GM21360 (cell line): ENCODE results near the gene CASKIN1.

Experiments used
- ATAC-seq: cut with Tn5 transposase; IDR thresholded peaks from one replicate; pipeline ENCODE4 v1.9.1; 2021; ENCODE audit warnings: mild to moderate bottlenecking, moderate library complexity; ENCODE audit not compliant: unreplicated experiment

The CASKIN1 gene

DNA sequence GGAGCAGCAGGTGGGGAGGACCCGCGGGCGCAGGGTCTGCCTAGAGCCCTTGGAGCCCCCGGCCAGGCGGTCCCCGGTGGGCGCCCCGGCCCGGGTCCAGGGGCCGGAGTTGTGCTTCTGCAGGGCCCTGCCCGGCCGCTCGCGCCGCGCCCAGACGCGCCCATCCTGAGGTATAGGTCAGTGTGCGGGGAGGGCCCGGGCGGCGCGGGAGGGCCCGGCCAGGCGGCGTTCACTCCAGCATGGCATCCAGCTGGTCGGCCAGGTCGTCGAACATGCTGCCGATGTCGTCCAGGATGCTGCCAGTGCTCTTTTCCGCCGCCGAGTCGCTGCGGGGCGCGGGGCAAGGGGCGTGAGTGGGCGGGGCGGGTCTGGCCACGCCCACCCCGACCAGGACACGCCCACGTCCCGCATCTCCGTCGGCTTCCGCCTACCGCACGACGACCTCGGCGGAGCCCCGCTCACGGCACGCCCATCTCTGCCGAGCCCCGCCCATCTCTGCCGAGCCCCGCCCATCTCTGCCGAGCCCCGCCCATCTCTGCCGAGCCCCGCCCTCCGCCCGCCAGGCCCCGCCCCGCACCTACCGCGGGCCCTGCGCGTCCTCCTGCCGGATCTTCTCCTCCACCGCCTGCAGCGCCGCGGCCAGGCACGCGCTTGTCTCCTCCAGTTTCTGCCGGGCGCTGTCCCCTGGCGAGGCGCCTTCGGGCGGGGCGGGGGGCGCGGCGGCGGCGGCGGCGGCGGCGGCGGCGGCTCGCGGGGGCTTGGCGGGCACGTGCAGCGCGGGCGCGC is 17.9 kb downstream of the CASKIN1 start:
- no peak for ATAC-seq

DNA sequence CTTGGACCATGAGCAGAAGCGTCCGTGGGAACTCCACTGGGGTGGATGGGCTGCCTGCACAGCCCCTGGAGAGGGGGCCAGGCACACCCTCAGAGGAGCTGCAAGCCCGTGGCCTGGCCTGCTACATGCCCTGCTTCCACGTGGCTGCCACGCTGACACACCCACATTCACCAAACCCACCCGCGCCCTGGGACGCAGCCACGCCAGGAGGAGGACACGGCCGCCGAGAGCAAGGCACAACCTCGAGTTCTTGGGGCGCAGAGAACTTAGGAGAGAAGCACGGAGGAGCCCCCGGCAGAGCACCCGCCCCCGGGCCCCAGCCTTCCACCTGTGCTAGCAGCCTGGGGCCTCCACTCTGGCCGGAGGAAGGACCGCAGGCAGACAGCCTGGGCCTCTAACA is 18.8 kb downstream of the CASKIN1 start:
- no peak for ATAC-seq

DNA sequence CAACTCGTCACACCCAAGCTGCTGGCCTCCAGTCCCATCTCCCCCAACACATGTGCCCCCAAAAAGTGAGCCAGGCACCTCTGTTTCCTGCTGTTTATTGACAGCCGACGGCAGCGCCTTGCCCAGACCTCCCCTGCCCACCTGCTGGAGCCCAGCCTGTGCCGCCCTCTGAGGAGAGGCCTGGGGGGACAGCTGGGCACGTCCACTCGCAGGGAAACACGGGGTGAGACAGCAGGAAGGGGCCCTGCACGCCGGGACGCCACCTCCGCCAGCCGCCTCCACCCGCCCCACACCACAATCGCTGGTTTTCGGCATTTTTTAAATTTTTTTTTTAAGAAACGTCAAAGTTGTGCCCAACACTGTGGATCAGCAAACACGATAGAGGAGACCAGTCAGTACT is 19.3 kb downstream of the CASKIN1 start:
- ATAC-seq, result no peak

DNA sequence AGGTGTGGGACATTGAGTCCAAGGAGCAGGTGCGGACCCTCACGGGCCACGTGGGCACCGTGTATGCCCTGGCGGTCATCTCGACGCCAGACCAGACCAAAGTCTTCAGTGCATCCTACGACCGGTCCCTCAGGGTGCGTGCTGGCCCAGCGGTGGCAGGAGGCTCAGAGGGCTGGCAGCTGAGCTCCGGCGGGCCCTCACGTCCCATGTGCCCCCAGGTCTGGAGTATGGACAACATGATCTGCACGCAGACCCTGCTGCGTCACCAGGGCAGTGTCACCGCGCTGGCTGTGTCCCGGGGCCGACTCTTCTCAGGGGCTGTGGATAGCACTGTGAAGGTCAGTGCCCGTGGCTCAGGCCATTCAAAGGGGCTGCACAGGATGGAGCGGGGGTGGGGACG is 20.4 kb downstream of the CASKIN1 start:
- no peak for ATAC-seq

DNA sequence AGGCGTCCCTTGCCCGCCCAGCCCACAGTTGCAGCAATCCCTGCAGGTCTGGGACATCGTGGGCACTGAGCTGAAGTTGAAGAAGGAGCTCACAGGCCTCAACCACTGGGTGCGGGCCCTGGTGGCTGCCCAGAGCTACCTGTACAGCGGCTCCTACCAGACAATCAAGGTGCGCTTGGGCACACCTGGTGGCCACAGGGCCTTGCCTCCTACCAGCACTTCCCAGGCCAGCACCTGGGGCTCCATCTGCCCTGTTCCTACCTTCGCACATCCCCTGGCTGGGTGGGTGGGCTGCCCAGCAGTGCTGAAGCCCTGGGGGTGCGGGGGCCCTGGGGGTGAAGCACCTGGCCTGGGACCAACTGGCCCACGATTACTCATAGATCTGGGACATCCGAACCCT is 21.0 kb downstream of the CASKIN1 start:
- no peak for ATAC-seq

DNA sequence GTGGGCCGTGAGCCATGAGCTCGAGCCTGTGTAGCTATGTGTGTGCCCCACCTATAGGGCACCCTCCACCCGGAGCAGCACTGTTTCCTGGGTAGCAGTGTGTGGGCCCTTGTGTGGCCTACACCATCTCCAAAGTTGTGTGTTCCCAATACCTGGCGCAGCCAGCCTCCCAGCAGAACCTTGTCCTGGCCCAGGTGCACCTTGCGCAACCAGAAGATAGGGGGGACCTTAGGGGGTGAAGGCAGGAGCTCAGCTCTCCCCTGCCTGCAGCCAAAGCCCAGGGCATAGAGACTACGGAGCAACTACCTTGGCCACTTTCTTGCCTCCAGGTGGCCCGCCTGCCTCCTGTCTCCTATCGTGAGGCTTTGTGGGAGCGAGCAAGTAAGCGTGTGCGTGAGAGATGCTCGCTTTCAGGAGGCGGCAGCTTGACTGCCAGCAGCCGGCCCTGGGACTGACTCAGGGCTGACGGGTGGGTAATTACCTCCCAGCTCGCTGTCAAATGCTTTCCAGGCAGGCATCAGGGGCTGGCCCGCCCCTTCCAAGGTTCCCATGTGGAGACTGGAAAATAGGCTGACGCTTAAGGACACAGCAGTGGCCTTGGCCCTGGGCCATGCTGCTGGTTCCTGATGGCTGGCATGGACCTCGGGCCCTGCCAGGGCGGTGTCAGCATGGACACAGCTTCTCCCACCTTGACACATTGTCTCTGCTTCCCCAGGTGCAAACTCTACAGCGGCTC is 21.8 kb downstream of the CASKIN1 start:
- no peak for ATAC-seq

DNA sequence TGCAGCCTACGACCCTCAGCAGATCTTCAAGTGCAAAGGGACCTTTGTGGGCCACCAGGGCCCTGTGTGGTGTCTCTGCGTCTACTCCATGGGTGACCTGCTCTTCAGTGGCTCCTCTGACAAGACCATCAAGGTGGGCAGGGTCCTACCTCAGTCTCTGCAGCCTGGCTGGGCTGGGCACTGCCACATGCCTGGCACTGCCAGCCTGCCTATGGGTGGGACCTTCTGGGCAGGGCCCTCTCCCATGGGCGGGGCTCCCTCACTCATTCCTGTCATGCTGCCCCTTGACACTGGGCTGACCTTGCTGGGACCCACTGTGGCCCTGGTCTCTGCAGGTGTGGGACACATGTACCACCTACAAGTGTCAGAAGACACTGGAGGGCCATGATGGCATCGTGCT is 22.5 kb downstream of the CASKIN1 start:
- no peak for ATAC-seq

DNA sequence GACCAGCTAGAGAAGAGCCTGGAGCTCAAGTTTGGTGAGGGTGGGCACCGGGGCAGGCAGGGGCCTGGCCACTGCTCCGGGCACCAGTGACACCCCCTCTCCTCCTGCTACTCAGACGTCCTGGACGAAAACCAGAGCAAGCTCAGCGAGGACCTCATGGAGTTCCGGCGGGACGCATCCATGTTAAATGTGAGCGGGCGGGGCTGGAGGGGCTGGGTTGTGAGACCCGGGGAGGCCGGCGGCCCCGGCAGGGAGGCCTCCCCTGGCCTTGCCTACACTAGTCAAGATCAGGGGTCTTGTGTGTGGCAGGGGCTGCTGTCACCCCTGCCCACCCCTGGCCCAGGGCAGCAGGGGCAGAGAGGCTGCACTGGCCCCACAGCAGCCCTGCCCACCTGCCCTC is 23.0 kb downstream of the CASKIN1 start:
- ATAC-seq, result no peak

DNA sequence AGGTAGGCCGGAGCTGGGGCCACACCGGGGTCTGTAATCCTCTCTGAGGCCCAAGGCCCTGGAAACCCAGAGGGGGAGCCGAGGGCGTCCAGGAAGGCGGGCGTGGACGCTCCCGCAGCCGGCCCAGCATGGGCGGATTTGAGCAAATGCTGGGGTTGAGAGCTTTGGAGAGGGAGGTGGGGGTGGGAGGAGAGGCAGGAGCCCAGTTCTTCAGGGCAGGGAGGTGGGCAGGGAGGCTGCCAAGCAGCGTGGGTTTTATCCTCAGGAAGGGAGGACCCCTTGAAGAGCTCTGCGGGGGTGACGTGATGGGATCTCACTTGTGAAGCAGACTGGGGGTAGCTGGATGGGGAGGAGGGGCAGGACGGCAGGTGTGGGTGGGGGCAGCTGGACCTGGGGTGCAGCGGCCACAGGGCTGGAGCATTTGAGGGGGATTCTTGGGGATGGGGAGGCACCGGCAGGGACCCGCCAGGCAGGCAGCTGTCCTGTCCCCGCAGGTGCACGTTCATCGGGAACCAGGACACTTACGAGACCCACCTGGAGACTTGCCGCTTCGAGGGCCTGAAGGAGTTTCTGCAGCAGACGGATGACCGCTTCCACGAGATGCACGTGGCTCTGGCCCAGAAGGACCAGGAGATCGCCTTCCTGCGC is 23.6 kb downstream of the CASKIN1 start:
- ATAC-seq, result no peak

DNA sequence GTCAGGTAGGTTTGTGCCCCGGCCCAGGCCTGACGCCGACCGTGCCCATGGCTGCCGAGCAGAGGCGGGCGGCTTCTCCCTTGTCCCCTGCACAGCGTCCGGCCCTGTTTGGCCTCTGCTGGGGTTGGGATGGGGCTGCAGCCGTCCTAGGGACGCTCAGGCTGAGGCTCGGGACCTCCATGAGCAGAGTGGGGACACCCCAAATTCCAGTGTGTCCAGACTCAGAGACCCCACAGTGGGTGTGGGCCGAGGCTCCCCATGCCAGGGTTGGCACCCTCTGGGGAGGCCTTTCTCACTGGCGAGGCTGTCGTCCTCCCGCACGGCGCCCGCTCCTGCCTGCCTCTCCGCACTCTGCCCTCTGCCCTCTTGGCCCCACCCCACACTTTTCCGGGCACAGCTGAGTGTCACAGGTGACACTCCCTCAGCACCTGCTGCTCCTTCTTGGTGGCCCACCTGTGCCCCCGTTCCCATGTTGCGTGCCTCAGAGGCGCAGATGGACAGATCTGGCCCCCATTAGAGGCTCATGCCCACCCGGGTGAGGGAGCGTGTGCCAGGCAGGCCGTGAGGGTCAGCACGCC is 24.7 kb downstream of the CASKIN1 start:
- ATAC-seq, result no peak

DNA sequence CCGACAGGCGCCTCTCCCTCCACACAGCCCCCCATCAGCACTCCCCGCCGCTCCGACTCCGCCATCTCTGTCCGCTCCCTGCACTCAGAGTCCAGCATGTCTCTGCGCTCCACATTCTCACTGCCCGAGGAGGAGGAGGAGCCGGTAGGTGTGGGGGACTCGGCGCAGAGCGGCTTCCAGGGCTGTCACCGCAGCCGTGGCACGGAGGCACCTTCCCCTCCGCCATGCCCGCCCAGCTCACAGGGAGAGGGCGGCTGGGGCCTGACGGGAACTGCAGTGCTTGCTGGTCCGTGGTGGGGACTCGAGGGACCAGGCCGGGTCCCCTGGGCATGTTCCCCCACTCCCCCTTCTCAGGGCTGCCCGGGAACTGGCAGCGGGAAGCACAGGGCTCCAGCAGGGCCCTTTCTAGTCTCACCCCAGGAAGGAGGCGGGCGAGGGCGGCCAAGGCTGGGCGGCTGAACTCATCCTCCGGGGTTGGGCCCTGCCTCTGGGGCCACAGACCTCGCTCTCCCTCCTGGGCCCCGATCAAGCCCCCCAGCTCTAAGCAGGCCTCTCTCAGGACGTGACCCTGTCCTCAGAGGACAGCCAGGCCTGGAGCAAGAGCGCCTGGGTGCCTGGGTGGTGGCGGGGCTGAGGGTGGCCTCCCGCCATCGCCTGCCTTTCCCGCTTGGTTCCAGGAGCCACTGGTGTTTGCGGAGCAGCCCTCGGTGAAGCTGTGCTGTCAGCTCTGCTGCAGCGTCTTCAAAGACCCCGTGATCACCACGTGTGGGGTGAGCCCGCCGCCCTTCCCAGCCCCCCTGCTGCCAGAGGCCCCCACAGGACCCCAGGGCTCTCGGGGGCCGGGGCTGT is 25.6 kb downstream of the CASKIN1 start:
- no peak for ATAC-seq

DNA sequence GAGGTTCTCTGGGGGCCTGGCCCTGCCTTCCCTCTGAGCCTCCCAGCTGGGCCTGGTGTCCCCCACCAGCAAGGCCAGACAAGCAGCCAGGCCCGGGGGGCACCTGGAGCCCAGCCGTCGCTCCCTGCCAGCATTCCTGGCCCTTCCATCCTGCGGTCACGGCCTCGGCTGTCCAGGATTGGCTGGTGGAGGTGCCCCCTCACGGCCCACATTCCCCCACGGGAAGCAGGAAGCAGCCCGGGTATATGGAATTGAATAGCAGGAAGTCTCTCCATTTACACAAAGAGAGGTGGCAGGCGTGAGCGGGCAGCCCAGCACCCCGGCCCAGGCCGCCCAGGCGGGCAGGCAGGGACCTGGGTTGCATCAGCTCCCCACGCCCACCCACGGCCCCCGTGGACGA is 26.3 kb downstream of the CASKIN1 start:
- no peak for ATAC-seq

DNA sequence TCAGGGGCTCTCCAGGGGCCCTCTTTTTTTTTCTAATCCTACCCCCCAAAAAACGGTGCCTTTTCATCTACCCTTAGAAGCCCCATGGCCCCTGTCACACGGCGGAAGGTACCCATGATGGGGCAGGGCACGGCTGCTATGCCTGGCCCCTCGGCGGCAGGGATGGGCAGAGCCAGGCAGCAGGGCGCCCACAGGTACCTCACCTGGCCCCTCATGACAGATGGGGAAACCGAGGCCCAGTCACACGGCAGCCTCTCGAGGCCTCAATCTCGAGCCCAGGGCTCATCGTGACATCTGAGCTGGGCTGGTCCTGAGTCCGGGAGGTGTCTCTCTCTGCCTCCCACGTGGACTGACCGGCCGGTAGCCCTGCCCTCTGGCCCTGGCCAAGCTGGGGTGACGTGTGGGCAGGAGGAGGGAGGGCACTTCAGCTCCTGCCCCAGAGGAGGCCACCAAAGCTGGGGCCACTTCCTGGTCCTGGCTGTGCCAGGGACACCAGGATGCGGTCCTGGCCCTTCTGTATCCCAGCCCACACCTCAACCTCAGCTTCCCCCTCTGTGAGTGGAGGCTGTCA is 29.3 kb downstream of the CASKIN1 start:
- ATAC-seq, result no peak

DNA sequence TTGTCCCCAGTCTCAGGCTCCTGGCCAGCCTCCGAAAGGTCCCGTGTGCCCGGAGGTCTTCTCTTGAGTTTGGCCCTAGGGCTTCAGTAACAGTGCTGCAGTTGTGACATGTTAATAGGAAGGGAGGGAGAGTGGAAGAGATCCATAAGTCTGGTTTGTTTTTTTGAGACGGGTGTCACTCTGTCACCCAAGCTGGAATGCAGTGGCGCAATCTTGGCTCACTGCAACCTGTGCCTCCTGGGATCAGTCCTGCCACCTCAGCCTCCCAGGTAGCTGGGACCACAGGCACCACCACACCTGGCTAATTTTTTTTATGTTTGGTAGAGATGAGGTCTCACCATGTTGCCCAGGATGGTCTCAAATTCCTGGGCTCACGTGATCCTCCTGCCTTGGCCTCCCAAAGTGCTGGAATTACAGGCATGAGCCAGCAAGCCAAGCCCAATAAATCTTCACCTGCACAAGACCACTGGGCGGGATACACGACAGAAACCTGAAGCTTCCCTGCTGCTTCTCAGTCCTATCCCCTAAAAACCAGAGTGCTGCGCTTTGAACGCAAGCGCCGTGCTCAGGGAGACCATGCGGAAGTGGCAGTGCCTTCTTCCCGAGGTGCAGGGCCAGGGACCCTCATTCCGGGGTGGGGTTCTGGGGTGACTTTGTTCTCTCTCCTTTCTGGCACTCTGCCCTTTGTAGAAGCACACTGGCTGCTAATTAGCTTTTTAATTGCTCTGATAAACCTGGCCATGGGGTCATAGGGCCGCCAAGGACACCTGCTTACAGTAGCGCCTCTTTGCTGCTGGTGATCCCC is 29.9 kb downstream of the CASKIN1 start:
- no peak for ATAC-seq

DNA sequence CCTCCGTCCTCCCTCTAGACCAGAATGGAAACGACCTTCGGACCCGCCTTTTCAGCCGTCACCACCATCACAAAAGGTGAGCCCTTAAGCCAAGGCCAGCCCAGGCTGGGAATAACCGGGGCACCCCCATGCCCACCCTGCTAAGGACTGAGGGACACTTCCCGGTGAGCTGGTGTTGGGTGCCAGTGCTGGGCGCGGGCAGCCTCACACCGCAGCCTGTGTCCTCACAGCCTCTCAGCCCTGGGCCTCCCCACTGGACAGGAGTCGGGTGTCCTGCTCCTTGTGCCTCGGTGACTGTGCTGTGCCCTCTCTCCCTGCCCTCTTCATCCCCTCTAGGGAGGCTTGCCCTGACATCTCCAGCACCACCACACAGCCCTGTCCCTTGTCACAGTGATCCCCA is 30.5 kb downstream of the CASKIN1 start:
- ATAC-seq, result no peak

DNA sequence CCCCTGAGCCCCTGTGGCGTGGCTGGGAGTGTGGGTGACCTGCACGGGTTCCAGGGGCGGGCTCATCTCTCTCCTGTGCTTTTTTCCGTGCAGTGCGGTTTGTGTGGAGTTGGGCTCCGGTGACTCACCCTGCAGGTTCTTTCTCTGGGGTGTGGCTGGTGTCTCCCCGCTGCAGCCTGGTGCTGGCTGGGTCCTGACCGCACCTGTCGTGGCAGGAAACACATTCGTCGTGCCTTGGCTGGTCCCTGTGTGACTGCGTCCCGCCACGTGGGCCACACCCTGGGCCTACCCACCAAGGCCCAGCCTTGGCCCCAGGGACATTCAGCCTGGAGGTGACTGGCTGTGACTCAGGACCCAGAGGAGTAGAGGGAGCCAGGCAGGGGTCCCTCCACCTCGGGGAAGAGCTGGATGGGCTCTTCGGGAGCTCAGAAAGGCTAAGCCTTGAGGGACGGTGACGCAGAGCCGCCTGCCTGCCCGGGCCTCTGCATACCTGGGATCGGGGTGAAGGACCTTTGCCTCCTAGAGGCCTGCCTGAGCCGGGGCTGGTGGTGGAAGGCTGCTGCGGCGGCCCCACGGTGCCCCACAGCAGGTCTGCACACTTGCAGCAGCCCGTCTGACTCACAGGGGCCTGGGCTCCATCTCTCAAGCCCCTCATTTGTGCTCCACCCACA is 33.1 kb downstream of the CASKIN1 start:
- no peak for ATAC-seq

DNA sequence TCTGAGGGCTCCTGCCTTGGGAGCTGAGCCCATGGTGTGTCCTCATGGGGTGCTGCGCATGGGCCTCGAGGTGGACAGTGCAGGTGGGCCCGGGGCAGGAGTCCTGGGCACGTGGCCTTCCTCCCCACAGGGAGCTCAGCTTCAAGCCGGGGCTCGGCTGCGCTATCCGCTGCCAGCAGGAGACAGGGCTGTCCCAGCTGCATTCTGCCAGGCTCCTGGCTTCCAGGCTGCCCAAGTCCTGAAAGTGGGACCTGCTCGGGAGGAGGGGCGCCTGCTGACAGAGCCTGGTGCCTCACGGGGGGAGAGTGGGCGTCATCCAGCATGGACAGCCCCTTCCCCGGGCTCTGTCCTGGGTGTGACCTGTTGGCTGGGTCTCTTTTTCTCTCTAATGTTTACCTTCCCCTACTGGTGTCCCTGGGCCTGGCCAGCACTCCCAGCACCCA is 33.7 kb downstream of the CASKIN1 start:
- ATAC-seq, result no peak

DNA sequence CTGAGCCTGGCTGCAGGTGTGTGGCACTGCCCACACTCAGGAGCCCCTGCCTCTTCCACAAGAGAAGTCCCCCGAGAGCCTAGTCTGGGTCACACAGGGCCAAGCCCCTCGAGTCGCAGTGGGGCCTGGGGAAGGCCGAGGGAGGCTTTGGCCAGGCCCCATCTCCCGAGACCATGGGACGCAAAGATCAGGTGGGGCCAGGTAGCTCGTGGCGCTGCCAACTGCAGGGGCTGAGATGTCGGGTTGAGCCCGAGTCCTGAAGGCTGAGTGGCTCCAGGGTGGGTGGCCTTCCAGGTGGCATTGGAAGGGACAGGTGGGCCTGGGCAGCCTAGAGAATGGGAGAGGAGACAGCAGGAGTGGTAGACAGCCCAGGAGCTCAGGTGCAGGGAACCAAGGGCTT is 34.5 kb downstream of the CASKIN1 start:
- ATAC-seq, result no peak
